GM19324 (cell line): ENCODE measurements around the gene HIP1.
"Not testable (repeated sequence)": the region's sequence is repeated elsewhere in the genome, so short reads cannot be mapped to it uniquely, and the experiment has no call there.

Experiments
- ATAC-seq: cut with Tn5 transposase; IDR thresholded peaks from one replicate; pipeline ENCODE4 v1.9.1; 2021; ENCODE audit warnings: mild to moderate bottlenecking, moderate library complexity; ENCODE audit not compliant: unreplicated experiment, low FRiP score

Gene HIP1

DNA sequence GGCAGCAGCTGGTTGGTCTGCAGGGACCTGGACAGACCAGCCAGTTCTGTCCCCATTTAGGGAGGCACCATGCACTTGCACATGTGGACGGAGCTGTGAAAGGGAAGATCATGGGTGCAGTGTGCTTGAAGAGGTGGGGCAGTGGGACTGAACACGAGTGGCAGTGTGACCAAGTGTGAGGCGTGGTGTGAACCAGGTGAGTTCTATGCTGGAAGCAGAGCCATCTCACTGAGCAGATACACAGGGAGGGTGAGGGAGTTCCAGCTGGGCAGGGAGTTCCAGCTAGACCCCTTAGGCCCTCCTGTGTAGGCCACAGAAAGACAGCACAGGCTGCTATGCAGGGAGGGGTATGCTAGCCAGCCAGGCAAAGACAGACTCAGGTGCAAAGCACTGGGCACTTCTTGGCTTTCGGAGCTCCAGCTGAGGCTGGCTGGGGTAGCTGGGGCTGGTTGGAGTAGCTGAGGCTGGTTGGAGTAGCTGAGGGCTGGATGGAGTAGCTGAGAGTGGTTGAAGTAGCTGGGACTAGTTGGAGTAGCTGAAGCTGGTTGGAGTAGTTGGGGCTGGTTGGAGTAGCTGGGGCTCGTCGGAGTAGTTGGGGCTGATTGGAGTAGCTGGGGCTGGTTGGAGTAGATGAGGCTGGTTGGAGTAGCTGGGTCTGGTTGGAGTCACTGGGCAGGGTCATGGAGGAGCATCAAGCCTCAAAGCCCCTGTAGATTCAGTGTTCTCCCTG is 90.9 kb downstream of the HIP1 start:
- no peak for ATAC-seq

DNA sequence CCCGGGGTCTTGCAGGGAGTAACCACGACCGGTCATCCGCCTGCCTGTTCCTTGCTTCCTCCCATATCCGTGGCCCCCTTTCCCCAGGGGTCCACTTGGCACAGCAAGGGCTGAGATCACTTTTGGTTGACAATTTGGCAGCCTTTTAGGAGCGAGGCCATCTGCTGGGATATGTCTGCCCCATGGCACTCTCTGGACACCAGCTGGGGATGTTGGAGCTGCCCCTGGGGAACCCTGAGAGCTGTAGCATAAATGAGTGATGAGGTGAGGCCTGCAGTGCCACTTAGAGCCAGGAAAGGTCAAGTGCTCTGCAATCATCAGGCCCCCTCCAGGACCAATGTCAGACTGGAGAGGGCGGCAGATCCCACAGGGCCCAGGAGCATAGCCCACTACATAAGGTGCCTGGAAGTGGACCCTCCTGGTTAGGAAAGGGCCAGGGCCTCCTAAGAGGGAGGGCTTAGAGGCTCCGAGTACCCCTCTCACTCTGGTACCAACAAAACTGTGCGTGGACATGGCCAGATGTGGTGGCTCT is 92.1 kb downstream of the HIP1 start:
- no peak for ATAC-seq

DNA sequence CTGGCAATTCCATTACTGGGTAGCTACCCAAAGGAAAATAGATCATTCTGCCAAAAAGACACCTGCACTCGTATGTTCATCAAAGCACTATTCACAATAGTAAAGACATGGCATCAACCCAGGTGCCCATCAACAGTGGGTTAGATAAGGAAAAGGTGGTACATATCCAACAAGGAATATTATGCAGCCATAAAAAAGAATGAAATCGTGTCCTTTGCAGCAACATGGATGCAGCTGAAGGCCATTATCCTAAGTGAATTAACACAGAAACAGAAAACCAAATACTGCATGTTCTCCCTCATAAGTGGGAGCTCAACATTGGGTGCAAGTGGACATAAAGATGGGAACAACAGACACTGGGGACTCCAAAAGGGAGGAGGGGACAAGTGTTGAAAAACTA is 93.2 kb downstream of the HIP1 start:
- no peak for ATAC-seq

DNA sequence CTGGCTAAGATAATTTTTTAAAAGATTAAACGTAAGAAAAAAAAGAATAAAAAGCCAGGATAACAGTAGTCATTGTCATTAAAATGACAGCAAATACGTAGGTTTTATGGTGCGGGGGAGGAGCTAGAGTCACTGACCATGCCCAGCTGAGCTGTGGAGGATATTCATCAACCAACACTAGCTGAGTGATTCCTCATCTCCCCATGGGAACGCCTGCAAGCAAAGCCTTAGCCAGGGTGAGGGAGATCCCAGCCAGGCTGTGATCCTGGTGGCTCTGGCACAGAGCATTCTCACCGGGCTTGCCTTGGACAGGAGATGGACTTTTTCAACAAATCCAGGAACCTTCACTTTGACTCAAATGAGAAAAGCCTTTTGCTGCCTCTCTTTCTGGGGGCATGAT is 94.2 kb downstream of the HIP1 start:
- no peak for ATAC-seq

DNA sequence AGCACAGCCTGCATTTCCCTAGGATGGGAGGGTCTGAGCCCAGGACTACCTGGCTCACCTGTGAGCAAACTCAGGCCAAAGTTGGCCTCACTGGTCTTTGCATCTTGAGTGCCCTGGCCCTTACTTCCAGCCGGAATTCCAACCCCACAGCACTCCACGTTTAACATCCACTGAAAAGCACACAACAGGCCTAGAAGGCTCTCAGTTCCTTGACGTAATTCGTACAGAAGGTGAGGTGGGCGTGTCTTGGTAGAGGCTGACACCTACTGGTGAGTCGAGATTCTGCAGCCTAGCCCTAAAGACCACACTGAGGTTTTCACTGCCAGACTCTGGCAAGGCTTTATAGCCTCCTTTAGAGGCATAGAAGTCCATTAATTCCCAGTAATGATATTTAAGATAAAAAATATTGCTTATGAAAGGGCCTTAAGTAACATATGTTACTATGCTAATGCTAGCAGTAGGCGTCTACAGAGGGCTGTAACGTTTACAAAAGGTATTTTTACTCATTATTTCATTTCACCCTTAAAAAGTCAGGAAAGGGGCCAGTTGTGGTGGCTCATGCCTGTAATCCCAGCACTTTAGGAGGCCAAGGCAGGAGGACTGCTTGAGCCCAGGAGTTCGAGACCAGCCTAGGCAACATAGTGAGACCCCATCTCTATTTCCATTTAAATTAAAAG is 95.8 kb downstream of the HIP1 start:
- ATAC-seq, result no peak

DNA sequence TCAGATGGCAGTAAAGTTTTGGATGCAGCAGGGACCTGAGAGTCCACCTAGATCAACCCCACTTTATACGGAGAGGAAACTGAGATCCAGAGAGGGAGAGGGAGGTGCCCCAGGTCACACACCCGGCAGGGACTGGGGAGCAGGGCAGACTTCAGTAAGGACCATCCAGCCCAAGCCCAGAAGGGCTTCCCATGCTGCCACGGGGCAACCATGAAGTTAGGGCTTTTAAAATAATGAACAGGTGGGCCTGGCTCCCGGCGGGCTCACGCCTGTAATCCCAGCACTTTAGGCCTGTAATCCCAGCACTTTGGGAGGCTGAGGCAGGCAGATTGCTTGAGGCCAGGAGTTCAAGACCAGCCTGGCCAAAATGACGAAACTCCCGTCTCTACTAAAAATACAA is 98.5 kb downstream of the HIP1 start:
- no peak for ATAC-seq

DNA sequence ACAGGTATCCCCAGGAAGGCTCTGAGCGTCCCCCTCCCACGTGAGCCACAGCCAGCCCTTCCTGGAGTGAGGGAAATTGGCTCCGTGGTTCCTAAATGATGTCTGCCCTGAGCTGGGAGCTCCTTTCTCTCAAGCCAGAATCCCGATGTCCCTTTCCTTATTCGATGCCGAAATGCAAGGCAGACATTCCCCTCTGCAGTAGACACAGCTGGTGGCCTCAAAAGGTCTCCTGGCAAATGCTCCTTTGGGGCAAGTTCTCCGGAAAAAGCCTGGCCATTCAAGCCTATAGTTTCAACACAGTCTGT is 98.9 kb downstream of the HIP1 start:
- ATAC-seq, result no peak

DNA sequence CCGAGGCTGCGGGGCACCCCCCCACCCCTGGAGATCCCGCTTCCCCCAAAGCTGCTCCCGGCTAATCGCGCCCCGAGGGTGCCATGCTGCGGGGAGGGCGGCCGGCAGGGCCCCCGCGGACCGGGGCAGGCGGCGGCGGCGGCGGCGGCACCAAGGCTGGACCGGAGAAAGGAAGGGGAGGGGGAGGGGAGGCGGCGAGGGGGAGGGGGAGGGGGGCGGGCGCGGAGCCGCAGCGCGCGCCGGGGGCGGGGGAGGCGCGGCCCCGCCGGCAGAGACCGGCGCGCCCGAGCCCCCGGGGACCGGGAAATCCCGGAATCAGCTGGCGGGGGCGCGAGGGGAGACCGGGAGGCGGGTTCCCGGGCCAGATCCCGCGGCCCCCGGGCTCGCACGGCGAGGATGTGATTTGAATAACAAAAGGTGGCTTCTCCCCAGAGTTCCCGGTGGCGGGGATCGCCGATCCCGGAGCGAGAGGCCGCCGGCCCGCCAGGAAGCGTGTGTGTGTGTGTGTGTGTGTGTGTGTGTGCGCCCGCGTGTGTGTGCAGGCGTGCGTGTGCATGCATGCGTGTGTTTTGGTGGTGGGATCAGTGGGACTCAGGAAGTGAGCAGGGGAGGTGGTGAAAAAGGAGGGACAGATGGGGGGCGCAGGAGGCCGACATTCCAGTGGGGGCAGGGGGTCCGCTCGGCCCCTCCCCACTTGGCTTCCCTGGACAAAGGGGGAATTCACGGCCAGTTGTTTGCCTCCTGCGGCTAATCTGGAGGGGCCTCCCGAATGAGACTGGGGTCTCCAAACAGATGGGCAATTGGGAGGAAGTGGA is 99.5 kb downstream of the HIP1 start:
- ATAC-seq, result no peak

DNA sequence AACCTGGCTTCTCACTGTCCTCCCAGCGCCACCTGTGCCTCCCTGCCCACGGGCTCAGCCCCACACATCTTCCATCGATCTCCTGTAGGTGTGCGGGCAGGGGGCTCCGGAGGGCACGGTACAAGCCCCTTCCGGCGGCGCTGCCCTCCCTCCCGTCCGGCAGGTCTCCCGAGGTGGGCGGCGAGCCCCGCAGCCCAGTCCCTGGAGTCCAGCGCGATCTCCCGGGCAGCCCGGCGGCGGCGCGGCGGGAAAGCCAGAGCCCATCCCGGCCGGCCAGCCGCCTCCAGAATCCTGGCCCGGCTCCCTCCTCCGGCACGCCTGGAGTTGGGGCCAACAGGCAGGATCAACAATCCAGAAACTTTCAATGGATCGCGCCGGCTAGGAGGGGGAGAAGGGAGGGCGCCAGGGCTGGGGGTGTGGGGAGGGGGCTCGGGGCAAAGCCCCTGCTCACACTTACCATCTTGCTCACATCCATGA is 100.1 kb downstream of the HIP1 start:
- no peak for ATAC-seq

DNA sequence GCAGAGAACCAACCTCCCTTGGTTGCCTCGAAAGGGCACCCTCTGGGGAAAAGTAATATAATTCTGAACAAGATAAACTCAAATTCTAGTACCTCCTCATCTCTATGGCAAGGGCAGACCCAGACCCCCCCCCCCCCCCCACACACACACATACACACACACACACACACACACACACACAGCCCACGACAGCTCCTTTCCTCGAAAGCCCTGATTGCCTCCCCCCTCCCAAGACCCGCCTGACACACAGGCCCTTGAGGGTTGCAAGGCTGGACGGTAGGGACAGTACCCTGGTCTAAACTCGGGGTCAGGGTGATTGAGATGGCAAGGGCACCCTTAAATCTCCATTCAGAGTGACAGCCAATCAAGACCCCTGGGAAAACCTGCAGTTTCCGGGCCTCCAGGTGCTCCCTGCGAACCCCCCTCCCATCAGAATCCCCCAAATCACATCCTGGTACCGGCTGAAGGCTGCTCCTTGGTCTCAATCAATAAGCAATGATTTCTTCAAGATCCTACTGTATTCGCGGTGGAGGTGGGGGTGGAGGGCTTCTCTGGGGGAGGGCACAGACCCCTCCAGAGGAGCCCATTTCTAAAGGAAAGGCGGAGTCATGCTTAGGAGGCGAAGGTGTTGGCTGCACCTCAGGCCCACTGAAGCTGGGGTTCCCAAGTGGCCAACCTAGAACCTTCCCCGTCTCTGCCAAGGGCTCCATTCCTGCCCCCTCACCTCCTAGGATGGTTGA is 100.7 kb downstream of the HIP1 start:
- ATAC-seq, result no peak

DNA sequence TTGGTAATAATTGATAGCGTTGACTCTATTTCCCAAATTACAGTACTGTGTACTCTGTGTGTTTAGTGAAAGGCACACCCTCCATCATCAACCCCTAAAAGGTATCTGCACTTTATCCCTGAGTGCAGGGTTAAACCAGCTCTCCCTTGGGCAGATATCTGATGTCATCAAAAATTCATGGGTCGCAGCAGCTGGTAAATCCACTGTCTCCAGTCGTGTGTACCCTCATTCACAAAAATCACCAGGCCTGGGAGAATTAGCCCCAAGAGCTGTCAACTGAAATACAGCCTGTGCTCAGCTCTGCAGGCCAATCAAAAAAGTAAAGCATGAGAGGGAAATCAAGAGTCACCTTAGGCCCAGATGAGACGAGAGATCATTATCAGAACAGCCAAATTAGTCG is 103.7 kb downstream of the HIP1 start:
- ATAC-seq, result no peak

DNA sequence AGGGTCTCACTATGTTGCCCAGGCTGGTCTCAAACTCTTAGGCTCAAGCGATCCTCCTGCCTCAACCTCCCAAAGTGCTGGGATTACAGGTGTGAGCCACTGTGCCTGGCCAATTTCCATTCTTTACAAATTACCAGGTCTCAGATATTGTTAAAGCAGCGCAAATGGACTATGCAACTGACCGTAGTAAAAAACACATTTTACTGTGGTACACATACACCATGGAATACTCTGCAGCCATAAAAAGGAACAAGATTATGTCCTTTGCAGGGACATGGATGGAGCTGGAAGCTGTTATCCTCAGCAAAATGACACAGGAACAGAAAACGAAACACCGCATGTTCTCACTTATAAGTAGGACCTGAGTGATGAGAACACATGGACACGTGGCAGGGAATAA is 106.2 kb downstream of the HIP1 start:
- ATAC-seq, result not testable (repeated sequence)

DNA sequence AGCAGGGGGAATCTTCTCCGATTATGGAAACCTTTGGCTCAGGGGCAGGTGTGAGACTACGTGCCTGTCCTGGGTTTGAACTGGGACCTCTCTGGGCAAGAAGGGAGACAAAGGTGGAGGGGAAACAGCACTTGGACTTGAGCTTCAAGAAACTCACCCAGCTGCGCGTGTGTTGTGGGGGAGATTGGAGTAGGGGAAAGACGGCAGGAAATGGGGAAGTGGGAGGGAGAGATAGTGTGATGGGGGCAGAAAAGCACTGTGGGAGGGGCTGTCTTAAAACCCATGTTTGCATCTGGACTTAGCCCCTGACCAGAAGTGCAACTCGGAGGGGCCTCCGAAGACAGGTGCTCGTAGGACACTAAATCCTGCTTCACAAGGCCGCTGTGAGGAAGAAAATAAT is 107.0 kb downstream of the HIP1 start:
- no peak for ATAC-seq

DNA sequence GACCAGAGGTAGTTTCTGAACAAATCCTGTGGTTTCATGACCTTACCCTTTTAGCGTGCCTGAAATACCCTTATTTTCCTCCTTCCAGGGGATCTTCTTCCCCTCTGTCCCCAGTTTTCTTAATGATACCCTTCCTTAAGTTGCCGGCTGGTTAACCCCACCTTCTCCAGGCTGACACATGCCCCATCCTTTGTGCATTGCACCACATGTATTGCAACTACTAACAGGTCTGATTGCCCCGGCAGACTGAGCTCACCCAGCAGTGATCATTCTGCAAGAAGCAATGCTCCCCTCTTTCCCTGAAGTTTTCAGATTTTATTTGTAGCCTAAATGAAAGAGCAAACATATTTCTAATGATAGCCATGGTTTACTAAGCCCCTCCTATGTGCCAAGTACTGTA is 108.2 kb downstream of the HIP1 start:
- no peak for ATAC-seq

DNA sequence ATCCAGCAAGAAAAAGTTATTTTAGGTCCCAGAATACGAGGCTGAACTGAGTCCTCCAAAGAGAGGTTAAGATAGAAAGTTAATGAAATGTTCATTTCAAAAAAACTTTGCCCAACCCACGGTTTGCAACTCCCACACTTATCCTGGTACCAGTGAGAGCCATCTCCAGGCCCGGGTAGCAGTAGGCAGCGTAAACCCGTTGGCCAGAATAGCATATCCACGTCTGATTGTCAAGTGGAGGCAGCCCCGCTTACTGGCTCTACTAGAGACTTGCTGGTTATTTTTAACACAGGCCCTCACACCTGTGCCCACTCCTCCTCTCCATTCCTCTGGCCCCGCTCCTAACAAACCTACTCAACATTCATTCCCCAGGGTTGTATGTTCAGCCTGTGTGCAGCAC is 109.7 kb downstream of the HIP1 start:
- ATAC-seq, result no peak

DNA sequence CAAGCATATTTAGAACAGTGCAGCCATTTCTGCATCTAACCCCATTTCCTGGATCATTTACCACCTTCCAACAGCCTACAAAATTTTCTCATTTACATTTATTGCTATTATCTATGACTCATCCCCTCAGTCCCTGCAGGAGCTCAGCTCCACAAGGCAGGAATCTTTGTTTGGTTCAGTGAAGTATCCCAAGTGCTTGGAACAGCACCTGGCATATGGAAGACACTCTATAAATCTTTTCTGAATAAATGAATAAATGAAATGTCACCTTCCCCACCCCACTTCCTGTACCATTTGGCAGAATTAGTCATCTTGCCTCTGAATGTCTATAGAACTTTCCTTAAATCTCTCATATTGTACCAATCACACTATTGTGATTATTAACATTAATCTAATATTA is 110.7 kb downstream of the HIP1 start:
- ATAC-seq, result no peak

DNA sequence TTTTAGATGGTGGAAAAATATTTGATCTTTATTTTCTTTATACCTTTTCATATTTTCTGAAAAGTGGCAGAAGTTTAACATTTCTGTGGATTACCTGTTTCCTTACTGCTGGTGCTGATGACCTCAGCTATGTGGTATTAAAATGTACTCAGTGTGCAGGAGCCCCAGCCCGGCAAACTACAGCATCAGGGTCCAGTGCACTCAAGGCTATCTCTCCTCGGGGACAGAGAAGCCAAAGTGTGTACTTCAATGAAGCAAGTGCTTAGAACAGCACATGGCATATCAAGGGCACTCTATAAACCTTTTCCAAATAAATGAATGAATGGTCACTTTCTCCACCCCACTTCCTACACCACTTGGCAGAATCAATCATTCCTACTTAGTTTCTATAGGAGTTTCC is 111.8 kb downstream of the HIP1 start:
- ATAC-seq, result no peak

DNA sequence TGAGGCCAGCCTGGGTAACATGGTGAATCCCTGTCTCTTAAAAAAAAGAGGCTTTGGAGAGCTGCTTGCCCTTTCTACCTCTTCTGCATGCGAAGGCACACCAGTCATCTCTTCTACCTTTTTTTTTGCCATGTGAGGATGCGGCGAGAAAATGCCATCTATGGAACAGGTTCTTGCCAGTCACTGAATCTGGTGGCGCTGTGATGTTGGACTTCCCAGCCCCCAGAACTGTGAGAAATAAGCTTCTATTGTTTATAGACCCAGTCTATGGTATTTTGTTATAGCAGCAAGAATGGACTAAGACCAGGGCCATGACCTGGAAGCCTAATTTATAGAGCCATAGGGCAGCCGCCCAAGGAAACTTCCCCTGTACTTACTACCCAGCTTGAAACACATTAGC is 112.9 kb downstream of the HIP1 start:
- no peak for ATAC-seq

DNA sequence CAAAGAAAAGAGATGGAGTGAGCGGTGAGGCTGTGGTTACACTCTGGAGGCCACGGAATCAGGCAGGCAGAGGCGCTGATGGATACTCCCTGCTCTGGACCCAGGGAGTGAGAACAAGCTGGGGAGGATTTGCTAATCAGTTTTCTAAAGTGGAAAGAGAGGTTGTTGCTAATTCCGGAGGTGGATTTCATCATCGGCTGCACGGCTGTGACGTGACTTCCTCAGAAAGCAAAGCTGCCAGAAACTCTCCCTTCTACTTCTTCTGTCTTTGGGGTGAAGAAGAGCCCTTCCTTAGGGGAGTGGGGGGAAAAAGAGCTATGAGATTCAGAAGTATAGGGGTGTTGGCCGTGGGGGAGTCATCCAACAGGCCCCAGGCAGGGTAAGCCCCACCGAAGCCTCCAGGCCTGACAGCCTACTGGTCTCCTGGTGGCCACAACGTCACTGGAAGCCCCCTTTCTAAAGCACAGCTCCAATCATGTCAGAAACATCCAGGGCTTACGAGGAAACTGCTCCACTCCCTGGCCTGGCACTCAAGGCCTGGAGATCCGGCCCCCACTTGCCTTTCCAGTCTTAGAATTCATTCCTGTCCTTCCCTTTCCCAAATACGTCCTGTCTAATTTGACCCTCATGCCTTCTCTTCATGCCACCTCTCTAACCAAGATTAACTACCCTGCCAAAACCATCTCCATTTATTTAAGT is 114.5 kb downstream of the HIP1 start:
- ATAC-seq, result no peak
